IPS-18c (cell line): ENCODE measurements around the gene LINC01488.

ENCODE experiments used
- H3K4me3 ChIP-seq: 2 replicates; pipeline ENCODE4 v1.7.0; 2013; ENCODE audit warnings: low read depth, mild to moderate bottlenecking, low read length, moderate library complexity; ENCODE audit not compliant: insufficient read depth
- H3K9me3 ChIP-seq: one replicate; pipeline ENCODE4 v1.6.1; 2013; ENCODE audit warnings: mild to moderate bottlenecking, low read length, moderate library complexity; ENCODE audit not compliant: control insufficient read depth, insufficient read depth

The LINC01488 gene

DNA sequence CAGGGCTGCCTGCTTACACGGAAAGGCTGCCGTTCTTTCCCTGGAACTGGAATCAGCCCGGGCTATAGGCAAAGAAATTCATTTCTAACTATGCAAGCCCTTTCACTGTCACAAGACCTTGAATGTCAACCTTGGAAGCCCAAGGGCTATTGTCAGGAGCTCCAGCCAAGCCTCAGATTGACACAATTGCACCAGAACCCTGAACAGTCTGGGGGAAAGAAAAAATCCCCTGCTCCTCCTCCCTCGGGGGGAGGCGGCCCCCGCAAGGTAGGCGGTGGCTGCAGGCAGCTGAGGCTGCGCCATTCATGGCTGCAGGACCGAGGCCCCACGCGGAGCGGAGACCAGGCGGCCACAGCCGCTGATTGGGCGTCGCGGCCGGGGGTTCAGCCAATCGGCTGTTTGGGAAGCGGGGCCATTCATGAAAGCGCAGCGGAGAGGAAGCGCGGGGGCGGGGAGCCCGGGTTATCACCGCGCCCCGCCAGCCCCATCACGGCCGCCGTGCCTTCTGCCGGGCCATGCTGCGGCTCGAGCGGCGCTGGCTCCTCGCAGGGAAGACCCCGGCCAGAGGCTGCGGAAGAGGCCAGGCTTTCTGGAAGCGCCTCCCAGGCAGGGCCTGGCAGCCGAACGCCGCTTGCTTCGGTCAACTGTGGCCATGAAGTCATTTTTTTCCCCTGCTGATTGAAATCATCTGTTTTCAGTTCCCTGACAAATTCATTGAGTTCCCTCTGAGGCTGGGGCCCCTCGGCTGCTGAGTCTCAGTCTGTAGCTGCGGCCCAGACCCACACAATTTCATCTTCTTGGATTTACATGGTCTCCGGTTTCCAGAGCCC, 38.1 kb upstream of the LINC01488 start:
- H3K9me3 ChIP-seq, result no peaks in the 10 kb centered on the region
- H3K4me3 ChIP-seq, result 0 out of 2 replicates have a peak overlapping the region, but pooled peaks have one; percentile 31

- Histone ChIP-seq H3K4me3 (0 out of 2 replicates have a peak overlapping the region, but pooled peaks have one; percentile 31), H3K9me3 (no peaks in the 10 kb centered on the region)
Measured at GRCh38 chr11:69443968-69444364, 37.5 kb upstream of the LINC01488 start.

DNA sequence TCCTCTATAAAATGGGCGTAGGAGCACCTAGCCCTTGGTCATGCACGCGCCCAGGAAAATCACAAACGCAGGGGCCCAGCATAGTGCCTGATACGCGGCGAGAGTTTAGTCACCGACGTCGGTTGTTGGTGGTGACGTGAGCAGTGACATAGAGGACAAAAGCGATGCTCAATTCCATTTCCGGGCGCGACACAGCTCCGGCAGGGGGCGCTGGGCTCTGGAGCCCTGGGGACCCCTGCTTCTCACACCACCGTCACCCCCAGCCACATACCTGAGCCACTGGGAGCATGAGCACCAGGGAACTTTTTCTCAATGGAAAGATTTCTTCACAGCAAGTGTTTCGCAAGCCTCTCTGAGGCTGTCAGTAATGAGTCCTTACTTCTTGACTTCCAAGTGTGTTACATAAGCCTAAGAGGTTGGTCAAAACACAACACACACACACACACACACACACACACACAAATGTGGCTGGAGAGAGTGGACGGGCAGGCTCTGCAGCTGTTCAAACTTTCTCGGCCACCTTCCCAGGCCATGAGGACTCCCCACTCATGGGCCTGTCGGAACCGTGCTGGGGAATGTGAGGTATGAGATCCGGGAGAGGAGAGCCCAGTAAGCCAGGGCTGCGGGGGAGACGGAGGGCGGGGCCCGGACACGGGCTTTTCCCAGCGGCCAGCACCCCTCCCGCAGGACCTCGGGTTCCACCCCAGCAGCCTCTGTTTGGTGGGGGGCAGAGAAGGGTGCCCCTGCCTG, 36.9 kb upstream of the LINC01488 start:
- no peaks in the 10 kb centered on the region for H3K9me3 ChIP-seq
- no peak overlapping the region for H3K4me3 ChIP-seq

DNA sequence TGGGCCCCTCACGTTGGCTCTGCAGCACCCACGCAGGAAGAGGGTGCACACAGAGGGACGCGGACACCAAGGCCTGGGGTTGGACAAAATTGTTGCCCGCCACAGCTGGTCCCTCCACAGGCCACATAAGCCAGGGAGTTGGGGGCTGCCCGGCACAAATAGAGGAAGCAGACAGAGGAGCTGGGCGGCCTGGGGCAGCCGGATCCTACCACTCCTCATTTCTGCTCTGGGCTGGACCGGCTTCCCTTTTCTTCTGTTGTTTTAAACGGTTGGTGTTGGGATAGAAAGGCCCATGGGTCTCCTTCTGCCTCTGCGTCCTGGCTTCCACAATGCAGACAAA, 36.4 kb upstream of the LINC01488 start:
- Histone ChIP-seq H3K9me3 (no peaks in the 10 kb centered on the region), H3K4me3 (no peak overlapping the region)

DNA sequence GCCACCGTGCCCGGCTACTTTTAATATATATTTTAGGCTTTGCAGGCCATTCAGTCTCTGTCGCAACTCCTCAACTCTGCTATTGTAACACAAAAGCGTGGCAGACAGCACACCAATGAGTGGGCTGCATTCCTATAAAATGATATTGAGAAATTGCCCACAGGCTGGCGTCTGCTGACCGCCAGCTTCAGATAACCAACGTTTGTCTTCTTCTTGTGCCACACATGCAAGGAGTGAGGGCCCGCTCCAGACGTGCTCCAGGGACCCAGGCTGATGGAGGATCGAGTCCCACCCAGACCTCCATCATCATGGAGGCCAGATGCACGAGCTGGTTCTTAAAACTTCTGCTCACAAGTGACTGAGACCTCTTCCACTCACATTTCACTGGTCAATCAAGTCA, 35.4 kb upstream of the LINC01488 start:
- no peak overlapping the region for H3K4me3 ChIP-seq
- H3K9me3 ChIP-seq, result no peaks in the 10 kb centered on the region

- H3K9me3 ChIP-seq, result no peaks in the 10 kb centered on the region
- H3K4me3 ChIP-seq, result no peak overlapping the region
Measured at GRCh38 chr11:69447786-69448185, 33.7 kb upstream of the LINC01488 start.

GRCh38 chr11:69448471-69449284, 32.8 kb upstream of the LINC01488 start:
- Histone ChIP-seq H3K4me3 (no peak overlapping the region), H3K9me3 (no peaks in the 10 kb centered on the region)

GRCh38 chr11:69449320-69450063, 32.0 kb upstream of the LINC01488 start:
- no peaks in the 10 kb centered on the region for H3K9me3 ChIP-seq
- no peak overlapping the region for H3K4me3 ChIP-seq

DNA sequence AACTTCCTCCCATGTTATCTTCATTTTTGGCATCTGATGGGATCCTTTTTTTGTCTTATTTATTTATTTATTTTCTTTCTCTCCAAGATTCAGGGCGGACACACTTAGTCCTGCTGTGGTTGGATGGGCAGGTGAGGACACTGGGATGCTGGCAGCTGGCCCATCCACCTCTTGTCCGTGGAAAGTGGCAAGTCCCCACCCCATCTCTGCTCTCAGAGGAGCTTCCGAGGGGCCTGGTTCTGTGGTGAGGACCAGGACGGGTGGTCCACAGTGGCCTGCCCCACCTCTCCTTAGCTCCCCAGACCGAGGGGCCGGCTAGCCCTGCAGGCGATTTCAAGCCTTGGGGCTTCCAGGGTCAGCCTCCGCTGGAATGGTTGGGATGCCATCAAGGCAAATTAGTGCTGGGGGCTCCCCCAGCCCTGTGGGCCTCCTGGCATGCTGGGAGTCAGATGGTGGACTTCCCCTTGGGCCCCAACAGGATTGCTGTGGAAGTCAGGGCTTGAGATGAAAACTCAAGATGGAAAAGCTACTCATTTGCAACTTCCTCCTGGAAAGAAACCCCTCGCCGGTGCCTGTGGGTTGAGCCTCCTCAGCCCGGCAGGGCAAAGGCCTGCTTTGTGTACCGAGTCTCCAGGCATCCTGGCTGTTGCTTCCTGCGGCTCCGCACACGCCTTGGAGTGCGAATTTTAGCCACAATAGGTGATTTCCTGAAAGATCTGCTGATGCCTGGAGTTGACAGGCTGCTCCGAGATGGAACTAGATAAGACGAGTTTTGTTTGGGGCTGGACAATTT, 31.2 kb upstream of the LINC01488 start:
- Histone ChIP-seq H3K9me3 (no peaks in the 10 kb centered on the region), H3K4me3 (no peak overlapping the region)

GRCh38 chr11:69450857-69451220, 30.6 kb upstream of the LINC01488 start:
- H3K4me3 ChIP-seq, result no peak overlapping the region

GRCh38 chr11:69451289-69451688, 30.2 kb upstream of the LINC01488 start:
- no peaks in the 10 kb centered on the region for H3K9me3 ChIP-seq
- no peak overlapping the region for H3K4me3 ChIP-seq

More at GRCh38 chr11:69450857-69451220, 30.6 kb upstream of the LINC01488 start:
- H3K9me3 ChIP-seq, result no peaks in the 10 kb centered on the region

DNA sequence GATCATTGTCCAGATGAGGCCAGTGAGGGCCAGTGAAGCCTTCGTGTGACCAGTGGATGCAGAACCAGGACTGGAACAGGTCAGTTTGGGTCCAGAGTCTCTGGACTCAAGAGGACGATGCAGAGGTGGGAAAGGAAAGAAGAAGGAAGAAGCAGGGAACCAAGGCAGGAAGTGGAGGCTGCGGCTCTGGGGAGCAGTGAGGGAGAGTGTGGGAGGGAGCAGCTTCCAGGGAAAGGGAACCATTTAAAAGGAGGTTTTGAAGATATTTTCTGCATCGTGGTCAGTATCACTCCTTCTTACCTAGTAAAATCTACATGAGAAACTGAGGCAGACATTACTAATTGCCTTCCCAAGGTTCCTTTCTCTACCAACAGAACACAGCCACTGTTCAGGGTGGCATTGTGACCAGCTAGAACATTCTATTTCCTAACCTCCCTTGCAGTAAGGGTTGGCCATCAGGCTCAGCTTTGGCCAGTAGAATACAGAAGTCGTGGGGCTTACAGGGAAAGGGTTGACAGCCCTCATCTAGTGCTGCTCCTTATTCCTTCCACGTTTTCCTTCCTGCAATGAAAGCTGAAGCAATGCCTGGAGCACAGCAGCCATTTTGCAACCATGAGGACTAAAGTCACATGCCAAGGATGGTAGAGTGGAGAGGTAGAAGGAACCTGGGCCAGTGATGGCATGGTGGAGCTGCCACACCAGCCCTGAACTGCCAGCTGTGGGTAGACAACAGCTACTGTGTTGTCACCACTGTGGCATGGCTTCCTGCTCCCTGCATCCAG, 29.1 kb upstream of the LINC01488 start:
- no peak overlapping the region for H3K4me3 ChIP-seq
- H3K9me3 ChIP-seq, result no peaks in the 10 kb centered on the region

GRCh38 chr11:69453151-69453550, 28.3 kb upstream of the LINC01488 start:
- H3K4me3 ChIP-seq, result no peak overlapping the region
- H3K9me3 ChIP-seq, result no peaks in the 10 kb centered on the region

DNA sequence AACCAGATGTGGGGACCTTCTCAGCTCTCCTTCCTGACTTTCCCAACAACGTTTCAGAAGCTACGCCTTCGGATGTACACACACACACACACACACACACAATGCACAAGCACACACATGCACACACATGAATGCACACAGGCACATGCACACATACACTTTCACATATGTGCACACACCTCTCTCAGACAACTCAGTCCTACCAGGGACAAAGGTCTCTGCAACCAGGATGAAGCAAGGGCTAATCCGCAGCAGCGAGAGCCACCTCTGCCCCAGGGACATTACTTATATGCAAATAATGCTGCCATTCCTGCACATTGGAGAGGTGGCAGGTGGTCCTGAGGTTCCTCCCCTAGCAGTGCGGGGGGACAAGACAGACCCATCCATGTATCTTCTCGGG, 27.4 kb upstream of the LINC01488 start:
- Histone ChIP-seq H3K4me3 (no peak overlapping the region), H3K9me3 (no peaks in the 10 kb centered on the region)

GRCh38 chr11:69455969-69456368, 25.5 kb upstream of the LINC01488 start:
- H3K4me3 ChIP-seq, result no peak overlapping the region

DNA sequence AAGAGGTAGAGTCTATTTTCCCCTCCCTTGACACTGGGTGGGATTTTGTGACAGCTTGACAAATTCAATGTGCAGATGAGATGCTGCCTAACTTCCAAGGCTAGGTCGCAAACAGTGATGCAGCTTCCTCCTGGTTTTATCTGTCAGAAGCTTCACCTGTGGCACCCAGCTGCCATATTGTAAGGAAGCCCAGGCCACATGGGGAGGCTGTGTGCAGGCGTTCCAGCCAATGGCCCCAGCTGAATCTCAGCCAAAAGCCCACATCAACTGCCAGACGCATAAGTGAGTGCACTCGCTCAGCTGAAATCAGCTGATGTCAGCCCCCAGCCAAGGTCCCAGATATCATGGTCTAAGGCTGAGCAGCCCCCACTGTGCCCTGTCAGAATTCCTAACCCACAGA, 24.8 kb upstream of the LINC01488 start:
- H3K4me3 ChIP-seq, result no peak overlapping the region
- H3K9me3 ChIP-seq, result no peaks in the 10 kb centered on the region

More at GRCh38 chr11:69455969-69456368, 25.5 kb upstream of the LINC01488 start:
- no peaks in the 10 kb centered on the region for H3K9me3 ChIP-seq
